Small intestine (tissue), 7 donors: ENCODE results near the gene TEX51. TPM values are rescaled to one million over a fixed set of nuclear protein-coding genes. Genes with fewer than 3 reads are reported as not detected.

ENCODE experiments used
- DNase-seq, 2 donors: peaks; one replicate each; pipeline versions ENCODE4 v3.0.0 to v3.0.0-alpha.2; 2013
- FAIRE-seq: peaks from 2 replicates; lab custom pipeline; 2012; peaks lifted over from hg19 to GRCh38; lab: Jason Lieb, UNC
- H3K27ac ChIP-seq, 3 donors: one replicate each; pipeline ENCODE4 v1.5.1; 2013; ENCODE audit warnings: low read length in 2 of 3, mild to moderate bottlenecking in 2 of 3, control low read depth in 1 of 3, inconsistent platforms in 1 of 3, low read depth in 1 of 3, moderate library complexity in 1 of 3
- H3K27me3 ChIP-seq, 3 donors: one replicate each; pipeline ENCODE4 v1.6.1; 2013; ENCODE audit warnings: low read length in 3 of 3, inconsistent platforms in 1 of 3; ENCODE audit not compliant: control insufficient read depth in 3 of 3, insufficient read depth in 3 of 3
- H3K36me3 ChIP-seq, 3 donors: one replicate each; pipeline ENCODE4 v1.6.1; 2013; ENCODE audit warnings: low read length in 3 of 3, inconsistent platforms in 1 of 3, low read depth in 1 of 3, mild to moderate bottlenecking in 1 of 3, moderate library complexity in 1 of 3; ENCODE audit not compliant: control insufficient read depth in 3 of 3, insufficient read depth in 2 of 3
- H3K4me1 ChIP-seq, 3 donors: one replicate each; pipeline ENCODE4 v1.6.1; 2013; ENCODE audit warnings: low read length in 2 of 3, inconsistent platforms in 1 of 3, low read depth in 1 of 3, mild to moderate bottlenecking in 1 of 3, moderate library complexity in 1 of 3; ENCODE audit not compliant: control insufficient read depth in 3 of 3, insufficient read depth in 2 of 3
- H3K4me3 ChIP-seq, 3 donors: one replicate each; pipeline ENCODE4 v1.5.1; 2013; ENCODE audit warnings: low read length in 3 of 3, control low read depth in 1 of 3, inconsistent platforms in 1 of 3, low read depth in 1 of 3, mild to moderate bottlenecking in 1 of 3, moderate library complexity in 1 of 3
- H3K9me3 ChIP-seq, 2 donors: one replicate each; pipeline ENCODE4 v1.6.1; 2013; ENCODE audit warnings: low read depth in 1 of 2, low read length in 1 of 2; ENCODE audit not compliant: control insufficient read depth in 2 of 2, insufficient read depth in 1 of 2
- WGBS, 3 donors: extraction: QIAGEN DNeasy Blood & Tissue Kit; methylation state at CpG; one replicate each; pipeline ENCODE4 v1.1.7; 2013; 5-methylcytosine and 5-hydroxymethylcytosine counted together
- polyA plus RNA-seq, 4 donors: library from polyadenylated mRNA; stranded (reverse) in 3 of 4; unstranded in 1 of 4; fragments of 200-250 nt in 3 of 4; fragments of 120-200 nt in 1 of 4; gene quantifications; one replicate each; pipeline versions ENCODE4 v1.2.1 to v1.2.3, GENCODE V29; 2013
- donor health status: healthy with polysubstance abuse.
- donor health status: control.
- donor health status: control.
- donor health status: Bipolar disorder and iron deficiency.
- donor health status: healthy.

Gene TEX51
- polyA plus RNA-seq, 4 donors: not detected

DNA sequence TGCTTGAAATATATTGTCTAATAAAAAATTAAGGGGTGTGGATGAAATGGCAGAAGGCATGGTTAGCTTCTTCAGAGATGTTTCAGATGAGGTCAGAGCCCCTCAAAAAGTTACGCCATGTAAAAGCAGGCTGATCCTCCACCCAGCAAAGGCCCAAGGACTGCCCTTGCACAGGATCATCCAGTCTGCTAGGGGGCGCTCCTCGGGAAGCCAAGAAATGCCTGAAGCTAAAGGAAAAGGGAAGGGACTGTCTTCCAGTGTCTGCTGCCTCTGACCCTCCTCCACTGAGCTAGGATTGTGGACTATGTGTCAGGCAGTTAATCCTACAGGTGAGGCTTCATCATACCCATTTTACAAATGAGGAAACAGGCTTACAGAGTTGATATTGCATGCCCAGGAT lies 33.8 kb upstream of the TEX51 start:
- 61 to 85% (median 73%) methylated on average over 3 of the region's 3 CpGs for WGBS, 3 donors
- H3K36me3 ChIP-seq: no peaks in the 10 kb centered on the region

GRCh38 chr2:126866451-126866850 lies 32.2 kb upstream of the TEX51 start:
- Histone ChIP-seq H3K27ac (no peak overlapping the region), H3K4me3 (no peak overlapping the region), H3K9me3 (peaks cover 0 to 3% of the 10 kb centered on the region in 2 donors), H3K4me1 (no peaks in the 10 kb centered on the region), H3K36me3 (no peaks in the 10 kb centered on the region), H3K27me3 (no peaks in the 10 kb centered on the region)
- 90 to 96% (median 90%) methylated on average over 4 of the region's 4 CpGs for WGBS, 3 donors
- DNase-seq: no peak
- no peak for FAIRE-seq

More for the DNA sequence above, 33.8 kb upstream of the TEX51 start:
- H3K4me1 ChIP-seq: no peaks in the 10 kb centered on the region
- peaks cover 0 to 4% (median 2%) of the 10 kb centered on the region in 3 donors for H3K27me3 ChIP-seq
- no peak overlapping the region for H3K27ac ChIP-seq
- no peak for DNase-seq
- no peak overlapping the region for H3K4me3 ChIP-seq
- H3K9me3 ChIP-seq: peaks cover 0 to 3% of the 10 kb centered on the region in 2 donors
- FAIRE-seq: no peak

GRCh38 chr2:126874961-126875360 lies 23.7 kb upstream of the TEX51 start:
- no peak for DNase-seq
- Histone ChIP-seq H3K4me1 (no peaks in the 10 kb centered on the region), H3K36me3 (no peaks in the 10 kb centered on the region), H3K4me3 (no peak overlapping the region), H3K9me3 (peaks cover 0 to 12% of the 10 kb centered on the region in 2 donors), H3K27me3 (peaks cover 0 to 3% (median 0%) of the 10 kb centered on the region in 3 donors), H3K27ac (no peak overlapping the region)
- WGBS, 3 donors: 41 to 71% (median 59%) methylated on average over 3 of the region's 3 CpGs
- no peak for FAIRE-seq

- Histone ChIP-seq H3K27me3 (peaks cover 0 to 3% (median 0%) of the 10 kb centered on the region in 3 donors), H3K27ac (no peak overlapping the region), H3K36me3 (no peaks in the 10 kb centered on the region), H3K4me3 (no peak overlapping the region), H3K9me3 (peaks cover 0 to 12% of the 10 kb centered on the region in 2 donors), H3K4me1 (no peaks in the 10 kb centered on the region)
- FAIRE-seq (no peak), DNase-seq (no peak)
- WGBS, 3 donors: 75 to 80% (median 76%) methylated on average over 4 of the region's 4 CpGs
These were observed 22.1 kb upstream of the TEX51 start for GRCh38 chr2:126876631-126877030.

- Histone ChIP-seq H3K36me3 (no peaks in the 10 kb centered on the region), H3K4me1 (no peaks in the 10 kb centered on the region), H3K9me3 (peaks cover 0 to 12% of the 10 kb centered on the region in 2 donors), H3K27me3 (peaks cover 0 to 3% (median 0%) of the 10 kb centered on the region in 3 donors), H3K27ac (no peak overlapping the region), H3K4me3 (no peak overlapping the region)
- FAIRE-seq (no peak), DNase-seq (no peak)
- WGBS, 3 donors: 92 to 95% (median 94%) methylated on average over 5 of the region's 5 CpGs
These were observed 21.6 kb upstream of the TEX51 start for GRCh38 chr2:126877041-126877440.

DNA sequence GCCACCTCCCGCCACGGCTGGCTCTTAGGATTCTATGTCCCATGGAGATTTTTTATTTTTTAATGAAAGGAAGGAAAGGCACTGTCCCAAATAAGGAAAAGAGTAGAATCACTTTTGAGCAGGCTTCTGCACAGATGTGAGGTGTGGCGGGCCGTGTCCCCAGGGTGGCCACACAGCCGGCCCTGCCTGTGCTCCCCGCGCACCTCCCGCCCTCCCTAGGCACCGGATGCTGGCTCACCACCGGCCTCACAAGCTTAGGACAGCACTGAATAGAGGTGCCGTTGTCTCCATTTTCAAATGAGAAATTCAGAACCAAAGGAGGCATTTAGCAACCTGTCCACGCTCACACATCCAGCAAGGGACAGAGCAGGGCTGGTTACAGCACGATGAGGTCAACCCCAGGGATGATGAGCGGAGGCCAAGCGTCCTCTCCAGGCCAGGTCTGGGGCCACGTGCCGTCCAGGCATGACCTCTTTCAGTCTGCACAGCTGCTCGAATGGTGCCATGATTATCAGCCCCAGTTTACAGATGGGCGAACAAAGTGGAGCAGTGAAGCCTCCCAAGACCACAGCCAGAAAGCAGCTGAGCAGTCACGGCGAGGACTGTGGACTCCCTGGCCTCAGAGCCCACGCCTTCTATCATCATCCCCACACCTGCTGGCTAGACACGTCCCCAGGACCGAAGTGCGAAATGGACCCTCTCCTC lies 20.7 kb upstream of the TEX51 start:
- WGBS, 3 donors: 82 to 88% (median 87%) methylated on average over 25 of the region's 25 CpGs
- Histone ChIP-seq H3K4me1 (no peaks in the 10 kb centered on the region), H3K36me3 (no peaks in the 10 kb centered on the region), H3K9me3 (peaks cover 0 to 12% of the 10 kb centered on the region in 2 donors), H3K4me3 (no peak overlapping the region), H3K27ac (no peak overlapping the region), H3K27me3 (peaks cover 0 to 3% (median 3%) of the 10 kb centered on the region in 3 donors)
- DNase-seq (no peak), FAIRE-seq (no peak)

DNA sequence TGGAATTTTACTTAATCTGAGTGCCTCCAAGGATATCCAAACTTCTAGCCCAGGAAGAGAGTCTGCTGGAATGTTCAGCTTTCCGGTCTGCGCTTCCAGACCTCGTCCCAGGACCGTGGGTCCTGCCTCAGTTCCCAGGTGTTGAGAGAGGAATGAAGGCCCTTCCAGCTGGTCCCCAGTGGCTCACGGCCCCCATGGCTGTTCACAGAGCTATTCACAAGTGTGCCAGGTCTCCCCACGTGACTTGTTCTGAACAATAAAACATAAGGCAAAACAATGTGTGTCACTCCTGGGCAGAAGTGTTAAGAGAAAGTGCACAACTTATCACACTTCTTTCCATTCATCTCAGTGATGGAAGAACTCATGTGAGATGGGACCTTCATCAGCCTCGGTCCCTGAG lies 20.1 kb upstream of the TEX51 start:
- FAIRE-seq: no peak

DNA sequence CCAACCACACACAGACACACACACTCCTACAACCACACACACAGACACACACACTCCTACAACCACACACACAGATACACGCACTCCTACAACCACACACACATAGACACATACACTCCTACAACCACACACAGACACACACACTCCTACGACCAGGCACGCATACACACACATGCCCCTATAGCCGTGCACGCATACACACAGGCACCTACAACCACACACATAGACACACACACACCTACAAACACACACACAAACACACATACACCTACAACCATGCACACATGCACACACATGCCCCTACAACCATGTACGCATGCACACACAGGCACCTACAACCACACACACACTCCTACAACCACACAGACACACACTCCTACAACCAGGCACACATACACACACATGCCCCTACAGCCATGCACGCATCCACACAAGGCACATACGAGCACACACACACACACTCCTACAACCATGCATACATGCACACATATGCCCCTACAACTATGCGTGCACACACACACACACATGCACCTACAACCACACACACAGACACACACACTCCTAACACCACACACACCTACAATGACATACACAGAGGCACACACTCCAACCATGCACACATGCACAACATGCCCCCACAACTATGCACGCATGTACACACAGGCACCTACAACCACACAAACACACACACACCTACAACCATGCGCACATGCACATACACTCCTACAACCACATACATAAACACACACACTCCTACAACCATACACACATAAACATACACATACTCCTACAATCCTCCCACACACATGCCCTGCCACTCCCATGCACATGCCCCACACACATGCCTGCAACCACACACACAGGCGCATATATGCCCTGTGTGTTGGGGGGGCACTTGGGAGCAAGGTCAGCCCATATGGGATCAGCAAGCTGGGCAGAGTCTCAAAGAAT lies 19.1 kb upstream of the TEX51 start:
- Histone ChIP-seq H3K4me3 (no peak overlapping the region), H3K27me3 (peaks cover 0 to 3% (median 3%) of the 10 kb centered on the region in 3 donors), H3K9me3 (peaks cover 0 to 12% of the 10 kb centered on the region in 2 donors), H3K4me1 (no peaks in the 10 kb centered on the region), H3K36me3 (no peaks in the 10 kb centered on the region), H3K27ac (no peak overlapping the region)
- 95 to 97% (median 97%) methylated on average over 12 of the region's 12 CpGs for WGBS, 3 donors
- DNase-seq (no peak), FAIRE-seq (no peak)

More for the DNA sequence above, 20.1 kb upstream of the TEX51 start:
- no peak for DNase-seq
- no peaks in the 10 kb centered on the region for H3K4me1 ChIP-seq
- H3K9me3 ChIP-seq: peaks cover 0 to 12% of the 10 kb centered on the region in 2 donors
- 57 to 75% (median 65%) methylated on average over 7 of the region's 7 CpGs for WGBS, 3 donors
- no peak overlapping the region for H3K4me3 ChIP-seq
- H3K27me3 ChIP-seq: peaks cover 0 to 3% (median 3%) of the 10 kb centered on the region in 3 donors
- H3K27ac ChIP-seq: no peak overlapping the region
- H3K36me3 ChIP-seq: no peaks in the 10 kb centered on the region
